ENCODE data around the gene DNAJC3. TPM values are rescaled to one million over a fixed set of nuclear protein-coding genes. Genes with fewer than 3 reads are reported as not detected.
"Not testable (repeated sequence)": the region's sequence is repeated elsewhere in the genome, so short reads cannot be mapped to it uniquely, and the experiment has no call there.

Gene DNAJC3
- total RNA-seq, 1 experiment from 2014 or later, result 113 TPM

DNA sequence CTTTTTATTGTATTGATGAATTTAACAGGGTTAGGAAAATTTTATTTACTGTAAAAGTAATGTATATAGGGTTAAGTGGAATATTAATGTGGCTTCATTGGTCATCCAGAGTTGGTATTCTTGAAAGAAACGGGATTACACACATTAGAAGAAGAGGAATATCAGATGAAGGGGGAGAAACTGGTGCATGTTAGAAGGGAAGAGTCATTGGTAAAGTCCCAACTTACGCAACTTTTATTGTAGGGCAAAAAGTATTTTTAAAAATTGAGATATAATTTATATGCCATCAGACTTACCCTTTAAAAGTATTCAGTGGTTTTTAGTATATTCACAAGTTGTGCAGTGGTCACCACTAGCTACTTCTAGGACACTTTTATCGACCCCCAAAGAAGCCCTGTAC, 47.3 kb downstream of the DNAJC3 start:
- no peak overlapping the region for H3K27ac Mint-ChIP-seq (ENCODE audit: low read depth, unreplicated experiment)
- intact Hi-C loops (cut with micrococcal nuclease), result no loop called here
- H3K4me1 Mint-ChIP-seq (ENCODE audit: insufficient read depth, unreplicated experiment), result peaks cover 14% of the 10 kb centered on the region
- ChIA-PET CTCF (interaction anchor here (0.6 to 1.1 kb wide), 3 partner anchors 15 to 281 kb away, joined by 3 to 4 read pairs (median 3); no protein-coding TSS in a partner anchor), POLR2A (interaction anchor here (1.0 to 1.9 kb wide), 2 partner anchors 48 to 69 kb away, joined by 3 to 8 read pairs; partner anchors contain the start of gene DNAJC3)
- H3K4me3 Mint-ChIP-seq (ENCODE audit: unreplicated experiment), result no peak overlapping the region
- no peaks in the 10 kb centered on the region for H3K27me3 Mint-ChIP-seq (ENCODE audit: insufficient read depth, unreplicated experiment)
- H3K9me3 Mint-ChIP-seq (ENCODE audit: unreplicated experiment), result no peaks in the 10 kb centered on the region
- DNase-seq (ENCODE audit: unreplicated experiment), result peak; percentile 32
- TF ChIP-seq, protein P1, sequence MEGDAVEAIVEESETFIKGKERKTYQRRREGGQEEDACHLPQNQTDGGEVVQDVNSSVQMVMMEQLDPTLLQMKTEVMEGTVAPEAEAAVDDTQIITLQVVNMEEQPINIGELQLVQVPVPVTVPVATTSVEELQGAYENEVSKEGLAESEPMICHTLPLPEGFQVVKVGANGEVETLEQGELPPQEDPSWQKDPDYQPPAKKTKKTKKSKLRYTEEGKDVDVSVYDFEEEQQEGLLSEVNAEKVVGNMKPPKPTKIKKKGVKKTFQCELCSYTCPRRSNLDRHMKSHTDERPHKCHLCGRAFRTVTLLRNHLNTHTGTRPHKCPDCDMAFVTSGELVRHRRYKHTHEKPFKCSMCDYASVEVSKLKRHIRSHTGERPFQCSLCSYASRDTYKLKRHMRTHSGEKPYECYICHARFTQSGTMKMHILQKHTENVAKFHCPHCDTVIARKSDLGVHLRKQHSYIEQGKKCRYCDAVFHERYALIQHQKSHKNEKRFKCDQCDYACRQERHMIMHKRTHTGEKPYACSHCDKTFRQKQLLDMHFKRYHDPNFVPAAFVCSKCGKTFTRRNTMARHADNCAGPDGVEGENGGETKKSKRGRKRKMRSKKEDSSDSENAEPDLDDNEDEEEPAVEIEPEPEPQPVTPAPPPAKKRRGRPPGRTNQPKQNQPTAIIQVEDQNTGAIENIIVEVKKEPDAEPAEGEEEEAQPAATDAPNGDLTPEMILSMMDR (IDR thresholded peaks at IDR 0.05; ENCODE audit: unreplicated experiment), result no peak
- BruUV-seq (replicated peaks), result no TSS peak
- H3K36me3 Mint-ChIP-seq (ENCODE audit: insufficient read depth, unreplicated experiment), result peaks cover 15% of the 10 kb centered on the region

DNA sequence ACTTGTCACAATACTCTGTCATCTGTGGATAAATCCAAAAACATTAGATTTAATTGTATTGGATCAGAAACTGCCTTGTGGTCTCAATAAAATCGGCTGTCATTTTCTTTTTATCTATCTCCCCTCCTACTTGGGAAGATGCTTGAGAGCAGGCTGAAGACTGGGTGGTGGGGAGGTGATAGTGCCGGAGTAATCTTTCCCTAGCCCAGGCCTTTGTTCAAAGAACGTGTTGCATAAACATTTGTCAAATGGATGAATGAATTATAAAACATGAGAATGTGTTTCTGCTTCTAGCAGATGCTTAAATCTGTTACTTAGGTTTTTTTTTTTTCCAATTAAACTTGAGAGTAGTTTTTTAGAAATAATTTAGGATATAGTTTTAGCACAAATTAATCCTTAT, 49.9 kb downstream of the DNAJC3 start:
- TF ChIP-seq, protein P1 (IDR thresholded peaks at IDR 0.05; ENCODE audit: unreplicated experiment), result no peak
- Mint-ChIP-seq H3K4me1 (ENCODE audit: insufficient read depth, unreplicated experiment) (peaks cover 14% of the 10 kb centered on the region), H3K36me3 (ENCODE audit: insufficient read depth, unreplicated experiment) (peaks cover 36% of the 10 kb centered on the region), H3K27me3 (ENCODE audit: insufficient read depth, unreplicated experiment) (no peaks in the 10 kb centered on the region), H3K9me3 (ENCODE audit: unreplicated experiment) (peaks cover 13% of the 10 kb centered on the region), H3K4me3 (ENCODE audit: unreplicated experiment) (no peak overlapping the region), H3K27ac (ENCODE audit: low read depth, unreplicated experiment) (no peak overlapping the region)
- BruUV-seq (replicated peaks), result TSS peak; percentile 5
- no peak for DNase-seq (ENCODE audit: unreplicated experiment)
- CTCF ChIA-PET, result no interaction called here
- POLR2A ChIA-PET, result no interaction called here
- intact Hi-C loops (cut with micrococcal nuclease), result no loop called here

DNA sequence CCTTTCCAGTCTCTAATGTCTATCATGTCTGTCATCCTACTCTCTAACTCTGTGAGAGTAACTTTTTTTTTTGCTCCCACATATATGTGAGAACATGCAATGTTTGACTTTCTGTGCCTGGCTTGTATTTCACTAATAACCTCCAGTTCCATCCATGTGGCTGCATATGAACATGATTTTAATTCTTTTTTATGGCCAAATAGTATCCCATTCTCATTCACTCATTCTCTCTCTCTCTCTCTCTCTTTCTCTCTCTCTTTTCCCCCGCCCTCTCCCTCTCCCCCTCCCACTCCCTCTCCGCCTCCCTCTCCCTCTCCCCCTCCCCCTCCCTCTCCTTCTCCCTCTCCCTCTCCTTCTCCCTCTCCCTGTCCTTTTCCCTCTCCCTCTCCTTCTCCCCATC, 52.0 kb downstream of the DNAJC3 start:
- POLR2A ChIA-PET, result interaction anchor here (0.6 to 1.0 kb wide), 2 partner anchors 11 to 55 kb away, joined by 3 read pairs; no protein-coding TSS in a partner anchor
- DNase-seq (ENCODE audit: unreplicated experiment), result no peak
- TF ChIP-seq, protein P1 (IDR thresholded peaks at IDR 0.05; ENCODE audit: unreplicated experiment), result no peak
- no peaks in the 10 kb centered on the region for H3K27me3 Mint-ChIP-seq (ENCODE audit: insufficient read depth, unreplicated experiment)
- peaks cover 29% of the 10 kb centered on the region for H3K9me3 Mint-ChIP-seq (ENCODE audit: unreplicated experiment)
- CTCF ChIA-PET, result no interaction called here
- H3K36me3 Mint-ChIP-seq (ENCODE audit: insufficient read depth, unreplicated experiment), result peaks cover 52% of the 10 kb centered on the region
- intact Hi-C loops (cut with micrococcal nuclease), result no loop called here
- no peak overlapping the region for H3K4me3 Mint-ChIP-seq (ENCODE audit: unreplicated experiment)
- BruUV-seq (replicated peaks), result no TSS peak
- H3K4me1 Mint-ChIP-seq (ENCODE audit: insufficient read depth, unreplicated experiment), result peaks cover 6% of the 10 kb centered on the region
- peak overlapping the region; percentile 2 for H3K27ac Mint-ChIP-seq (ENCODE audit: low read depth, unreplicated experiment)

DNA sequence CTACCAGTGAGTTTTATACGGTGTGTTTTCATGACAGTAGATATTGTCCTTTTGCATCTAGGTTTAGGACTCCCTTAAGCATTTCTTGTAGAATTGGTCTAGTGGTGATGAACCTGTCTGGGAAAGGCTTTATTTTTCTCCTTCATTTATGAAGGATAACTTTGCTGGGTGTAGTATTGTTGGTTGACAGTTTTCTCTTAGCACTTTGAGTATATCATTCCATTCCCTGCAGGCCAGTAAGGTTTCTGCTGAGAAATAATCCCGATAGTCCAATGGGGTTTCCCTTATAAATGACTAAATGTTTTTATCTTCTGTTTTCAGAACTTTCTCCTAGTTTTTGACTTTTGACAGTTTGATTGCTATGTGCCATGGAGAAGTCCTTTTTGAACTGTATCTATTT, 57.2 kb downstream of the DNAJC3 start:
- no peaks in the 10 kb centered on the region for H3K4me1 Mint-ChIP-seq (ENCODE audit: insufficient read depth, unreplicated experiment)
- intact Hi-C loops (cut with micrococcal nuclease), result no loop called here
- no peaks in the 10 kb centered on the region for H3K27me3 Mint-ChIP-seq (ENCODE audit: insufficient read depth, unreplicated experiment)
- H3K36me3 Mint-ChIP-seq (ENCODE audit: insufficient read depth, unreplicated experiment), result peaks cover 41% of the 10 kb centered on the region
- TF ChIP-seq, protein P1 (IDR thresholded peaks at IDR 0.05; ENCODE audit: unreplicated experiment), result no peak
- H3K4me3 Mint-ChIP-seq (ENCODE audit: unreplicated experiment), result no peak overlapping the region
- H3K27ac Mint-ChIP-seq (ENCODE audit: low read depth, unreplicated experiment), result no peak overlapping the region
- ChIA-PET CTCF (no interaction called here), POLR2A (no interaction called here)
- BruUV-seq (replicated peaks), result no TSS peak
- peaks cover 33% of the 10 kb centered on the region for H3K9me3 Mint-ChIP-seq (ENCODE audit: unreplicated experiment)
- no peak for DNase-seq (ENCODE audit: unreplicated experiment)

DNA sequence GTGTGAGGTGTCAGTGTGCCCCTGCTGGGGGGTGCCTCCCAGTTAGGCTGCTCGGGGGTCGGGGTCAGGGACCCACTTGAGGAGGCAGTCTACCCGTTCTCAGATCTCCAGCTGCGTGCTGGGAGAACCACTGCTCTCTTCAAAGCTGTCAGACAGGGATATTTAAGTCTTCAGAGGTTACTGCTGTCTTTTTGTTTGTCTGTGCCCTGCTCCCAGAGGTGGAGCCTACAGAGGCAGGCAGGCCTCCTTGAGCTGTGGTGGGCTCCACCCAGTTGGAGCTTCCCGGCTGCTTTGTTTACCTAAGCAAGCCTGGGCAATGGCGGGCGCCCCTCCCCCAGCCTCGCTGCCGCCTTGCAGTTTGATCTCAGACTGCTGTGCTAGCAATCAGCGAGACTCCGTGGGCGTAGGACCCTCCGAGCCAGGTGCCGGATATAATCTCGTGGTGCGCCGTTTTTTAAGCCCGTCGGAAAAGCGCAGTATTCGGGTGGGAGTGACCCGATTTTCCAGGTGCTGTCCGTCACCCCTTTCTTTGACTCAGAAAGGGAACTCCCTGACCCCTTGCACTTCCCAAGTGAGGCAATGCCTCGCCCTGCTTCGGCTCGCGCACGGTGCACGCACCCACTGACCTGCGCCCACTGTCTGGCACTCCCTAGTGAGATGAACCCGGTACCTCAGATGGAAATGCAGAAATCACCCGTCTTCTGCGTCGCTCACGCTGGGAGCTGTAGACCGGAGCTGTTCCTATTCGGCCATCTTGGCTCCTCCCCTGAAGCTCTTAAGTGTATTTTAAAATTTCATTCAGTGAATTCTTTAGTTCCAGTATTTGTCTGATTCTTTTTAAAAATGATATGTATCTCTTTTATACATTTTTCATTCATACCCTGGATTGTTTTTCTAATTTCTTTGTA, 63.4 kb downstream of the DNAJC3 start:
- Mint-ChIP-seq H3K4me1 (ENCODE audit: insufficient read depth, unreplicated experiment) (peaks cover 14% of the 10 kb centered on the region), H3K27ac (ENCODE audit: low read depth, unreplicated experiment) (peak overlapping the region; percentile 15)
- ChIA-PET POLR2A (interaction anchor here (1.2 kb wide), 1 partner anchor 64 kb away, joined by 3 read pairs; the partner anchor contains the start of gene DNAJC3), CTCF (interaction anchor here (0.8 kb wide), 1 partner anchor 94 kb away, joined by 3 read pairs; no protein-coding TSS in a partner anchor)
- intact Hi-C loops (cut with micrococcal nuclease); H3K4me3 Mint-ChIP-seq (ENCODE audit: unreplicated experiment); H3K36me3 Mint-ChIP-seq (ENCODE audit: insufficient read depth, unreplicated experiment); DNase-seq (ENCODE audit: unreplicated experiment); H3K27me3 Mint-ChIP-seq (ENCODE audit: insufficient read depth, unreplicated experiment); H3K9me3 Mint-ChIP-seq (ENCODE audit: unreplicated experiment); BruUV-seq (replicated peaks): not testable (repeated sequence)
